BJ (cell line): ENCODE data around the gene PTPN21. TPM values are rescaled to one million over a fixed set of nuclear protein-coding genes. Genes with fewer than 3 reads are reported as not detected.

ENCODE experiments used
- CTCF ChIA-PET: fragments of 350-600 bp; formaldehyde crosslinking; extraction: SDS; loops from one replicate; lab custom pipeline; 2021; ENCODE audit warnings: antibody characterized with exemption, inconsistent platforms; lab: Yijun Ruan, JAX
- POLR2A ChIA-PET: fragments of 300-600 bp; sonication (Branson Sonifier 250); formaldehyde crosslinking; extraction: SDS; loops from one replicate; lab custom pipeline; 2021; ENCODE audit warnings: antibody characterized with exemption; lab: Charles Lee
- DNase-seq: peaks from one replicate; pipeline ENCODE4 v3.0.0-alpha.2; 2011; ENCODE audit warnings: low read depth
- H3K27me3 ChIP-seq: 2 replicates; pipeline ENCODE4 v1.6.0; 2011; ENCODE audit warnings: low read length; ENCODE audit not compliant: control insufficient read depth, insufficient read depth
- H3K36me3 ChIP-seq: 2 replicates; pipeline ENCODE4 v1.5.1; 2011; ENCODE audit warnings: low read length; ENCODE audit not compliant: control insufficient read depth, insufficient read depth
- H3K4me3 ChIP-seq: 2 replicates; pipeline ENCODE4 v1.5.1; 2011; ENCODE audit warnings: low read depth, mild to moderate bottlenecking, control low read depth, low read length
- CTCF ChIP-seq: IDR thresholded peaks from 2 replicates; pipeline ENCODE4 v1.5.1; 2011; ENCODE audit warnings: low read depth, mild to moderate bottlenecking, control low read depth, inconsistent platforms, low read length, moderate library complexity; ENCODE audit not compliant: insufficient read depth
- polyA plus RNA-seq: library from polyadenylated mRNA; depleted of rRNA; stranded (reverse); fragments of >200 nt; gene quantifications from 2 replicates; pipeline ENCODE4 v1.2.3, GENCODE V29; 2011

Gene PTPN21
- polyA plus RNA-seq, 1 experiment = 9.1 TPM

DNA sequence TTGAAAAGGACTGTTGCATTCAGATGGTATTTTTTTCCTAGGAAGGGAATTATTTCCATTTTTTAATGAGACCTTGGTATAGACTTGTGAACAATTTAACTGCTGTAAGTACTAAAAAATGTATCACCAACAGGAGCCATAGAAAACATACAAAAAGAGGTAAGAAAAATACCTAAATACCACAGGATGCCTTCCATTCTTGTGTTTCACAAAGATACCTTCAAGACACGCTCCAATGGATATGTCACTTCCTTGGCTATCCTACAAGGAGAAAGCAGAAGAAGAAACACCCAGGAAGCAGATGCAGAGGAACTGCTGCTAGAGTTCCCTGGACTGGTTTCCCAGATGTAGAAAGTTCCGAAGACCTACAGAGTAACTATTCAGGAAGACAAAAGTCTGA, 54.2 kb downstream of the PTPN21 start:
- no peak overlapping the region for H3K4me3 ChIP-seq
- H3K27me3 ChIP-seq = no peaks in the 10 kb centered on the region
- DNase-seq = no peak
- no peak for TF ChIP-seq CTCF
- ChIA-PET POLR2A (no interaction called here), CTCF (interaction anchor here (1.3 kb wide), 1 partner anchor 9 kb away, joined by 4 read pairs; no protein-coding TSS in a partner anchor)
- peaks cover 10% of the 10 kb centered on the region for H3K36me3 ChIP-seq

- ChIA-PET POLR2A (no interaction called here), CTCF (interaction anchor here (1.3 to 1.5 kb wide), 2 partner anchors 8 to 61 kb away, joined by 4 to 5 read pairs; no protein-coding TSS in a partner anchor)
- Histone ChIP-seq H3K4me3 (no peak overlapping the region), H3K27me3 (no peaks in the 10 kb centered on the region), H3K36me3 (peaks cover 8% of the 10 kb centered on the region)
- DNase-seq = no peak
- TF ChIP-seq CTCF = no peak
Measured at GRCh38 chr14:88499225-88499624, 55.6 kb downstream of the PTPN21 start.

- H3K36me3 ChIP-seq = peaks cover 16% of the 10 kb centered on the region
- H3K27me3 ChIP-seq = no peaks in the 10 kb centered on the region
- TF ChIP-seq CTCF = no peak
- ChIA-PET CTCF (interaction anchor here (1.3 to 2.0 kb wide), 2 partner anchors 60 to 63 kb away, joined by 4 to 7 read pairs; no protein-coding TSS in a partner anchor), POLR2A (no interaction called here)
- no peak overlapping the region for H3K4me3 ChIP-seq
- DNase-seq = no peak
Measured at GRCh38 chr14:88496414-88496813, 58.4 kb downstream of the PTPN21 start.

- Histone ChIP-seq H3K4me3 (no peak overlapping the region), H3K27me3 (no peaks in the 10 kb centered on the region), H3K36me3 (peaks cover 15% of the 10 kb centered on the region)
- POLR2A ChIA-PET = no interaction called here
- TF ChIP-seq CTCF = no peak
- no peak for DNase-seq
- CTCF ChIA-PET = interaction anchor here (0.5 to 3.8 kb wide), 11 partner anchors 8 to 1631 kb away, joined by 3 to 29 read pairs (median 5); partner anchors contain the start of gene PTPN21
Measured at GRCh38 chr14:88493392-88494185, 61.2 kb downstream of the PTPN21 start.

DNA sequence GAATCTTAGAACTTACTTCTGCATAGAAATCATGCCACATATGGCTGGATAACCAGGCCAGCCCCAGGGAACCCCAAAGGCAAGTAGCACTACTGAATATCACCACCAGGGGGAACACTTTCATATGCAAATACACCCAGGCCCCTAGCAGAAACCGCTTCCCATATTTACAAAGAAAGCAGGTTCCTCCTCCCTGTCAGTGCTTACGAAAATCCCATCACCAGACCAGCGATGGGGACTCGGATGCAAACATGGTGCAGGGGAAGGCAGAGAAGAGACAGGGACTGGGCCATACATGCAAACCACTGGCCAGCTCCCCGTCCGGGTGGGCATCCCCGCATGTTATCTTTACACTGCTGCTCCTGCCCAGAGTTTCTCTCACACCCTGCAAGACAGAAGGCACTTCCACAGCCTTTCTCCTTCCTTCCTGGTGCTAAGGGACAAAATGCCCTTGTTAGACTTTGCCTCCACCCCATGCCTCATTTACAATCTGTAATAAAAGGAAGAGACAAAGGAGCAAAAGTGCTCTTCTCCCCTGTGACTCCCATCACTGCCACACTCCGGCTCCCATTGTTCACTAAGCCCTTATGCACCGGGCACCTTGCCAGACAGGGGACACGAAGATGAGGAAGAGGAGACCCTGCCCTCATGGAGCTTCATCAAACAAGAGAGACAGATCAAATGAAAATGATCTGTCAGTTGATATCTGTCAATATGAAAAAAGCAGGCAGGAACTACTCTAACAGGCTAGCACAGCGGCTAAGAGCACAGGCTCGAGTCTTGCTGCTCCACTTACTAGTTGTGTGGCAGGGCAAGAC, 62.3 kb downstream of the PTPN21 start:
- CTCF ChIA-PET = interaction anchor here (0.6 to 3.8 kb wide), 10 partner anchors 7 to 72 kb away, joined by 3 to 29 read pairs (median 4); no protein-coding TSS in a partner anchor
- POLR2A ChIA-PET = no interaction called here
- TF ChIP-seq CTCF = peak; percentile 81
- Histone ChIP-seq H3K36me3 (peaks cover 16% of the 10 kb centered on the region), H3K27me3 (no peaks in the 10 kb centered on the region), H3K4me3 (no peak overlapping the region)
- peak; percentile 10 for DNase-seq
